HG03558 (cell line): ENCODE data around the gene WDR27.
"Not testable (repeated sequence)": the region's sequence is repeated elsewhere in the genome, so short reads cannot be mapped to it uniquely, and the experiment has no call there.

ENCODE experiments used
- ATAC-seq: cut with Tn5 transposase; IDR thresholded peaks from one replicate; pipeline ENCODE4 v1.9.1; 2021; ENCODE audit warnings: moderate number of reproducible peaks; ENCODE audit not compliant: unreplicated experiment; ENCODE audit errors: extremely low read depth

Gene WDR27

GRCh38 chr6:169539176-169539897 is 162.5 kb downstream of the WDR27 start:
- no peak for ATAC-seq

- ATAC-seq: no peak
These were observed 165.2 kb downstream of the WDR27 start for GRCh38 chr6:169536446-169537170.

GRCh38 chr6:169534039-169534421 is 167.8 kb downstream of the WDR27 start:
- no peak for ATAC-seq

- no peak for ATAC-seq
These were observed 168.4 kb downstream of the WDR27 start for GRCh38 chr6:169533301-169534038.

GRCh38 chr6:169530752-169531123 is 171.1 kb downstream of the WDR27 start:
- no peak for ATAC-seq

- ATAC-seq: no peak
These were observed 171.7 kb downstream of the WDR27 start for GRCh38 chr6:169529931-169530751.

- no peak for ATAC-seq
These were observed 173.1 kb downstream of the WDR27 start for GRCh38 chr6:169528755-169529154.

GRCh38 chr6:169527306-169527705 is 174.5 kb downstream of the WDR27 start:
- ATAC-seq: no peak

GRCh38 chr6:169521825-169522224 is 180.0 kb downstream of the WDR27 start:
- no peak for ATAC-seq

GRCh38 chr6:169520104-169520503 is 181.7 kb downstream of the WDR27 start:
- no peak for ATAC-seq

GRCh38 chr6:169518451-169518850 is 183.4 kb downstream of the WDR27 start:
- ATAC-seq: no peak

GRCh38 chr6:169513478-169514193 is 188.2 kb downstream of the WDR27 start:
- ATAC-seq: no peak

GRCh38 chr6:169511785-169512184 is 190.0 kb downstream of the WDR27 start:
- ATAC-seq: not testable (repeated sequence)

- no peak for ATAC-seq
These were observed 191.0 kb downstream of the WDR27 start for GRCh38 chr6:169510871-169511270.

GRCh38 chr6:169508452-169508851 is 193.4 kb downstream of the WDR27 start:
- ATAC-seq: no peak

- ATAC-seq: no peak
These were observed 198.2 kb downstream of the WDR27 start for GRCh38 chr6:169503422-169504152.

- no peak for ATAC-seq
These were observed 199.4 kb downstream of the WDR27 start for GRCh38 chr6:169502445-169502844.

- ATAC-seq: no peak
These were observed 200.0 kb downstream of the WDR27 start for GRCh38 chr6:169501777-169502313.

- ATAC-seq: no peak
These were observed 200.7 kb downstream of the WDR27 start for GRCh38 chr6:169501128-169501527.
